IMR-90 (cell line): Measurements from ENCODE around the gene GRAMD2B. TPM values are rescaled to one million over a fixed set of nuclear protein-coding genes. Genes with fewer than 3 reads are reported as not detected.
A peak's percentile ranks its signal among the peaks of the same experiment; 100 is the strongest.

Source experiments
- ATAC-seq: fragments of 200-7000 bp; cut with Tn5 transposase; 2 replicates; pipeline ENCODE4 v1.9.1; 2020; ENCODE audit warnings: low read depth, mild to moderate bottlenecking, moderate library complexity
- BruUV-seq: library from RNA; stranded (reverse); fragments of 400-500 nt; replicated peaks from 2 replicates; lab custom pipeline; 2021; lab: Mats Ljungman, UMichigan
- CTCF ChIA-PET: fragments of 300-600 bp; formaldehyde crosslinking; extraction: SDS; loops from one replicate; lab custom pipeline; 2021; ENCODE audit warnings: antibody characterized with exemption; lab: Yijun Ruan, JAX
- POLR2A ChIA-PET: fragments of 300-600 bp; sonication (Branson Sonifier 250); formaldehyde crosslinking; loops from one replicate; lab custom pipeline; 2022; ENCODE audit warnings: antibody characterized with exemption; ENCODE audit not compliant: unreplicated experiment; lab: Charles Lee
- DNase-seq: peaks from one replicate; pipeline ENCODE4 v3.0.0; 2013
- H2AFZ ChIP-seq: replicated peaks from 2 replicates; pipeline ENCODE3; 2013; ENCODE audit warnings: low read length, mild to moderate bottlenecking; ENCODE audit not compliant: poor library complexity
- H2AK5ac ChIP-seq: 2 replicates; pipeline ENCODE4 v1.6.1; 2013; ENCODE audit warnings: low read depth, low read length, inconsistent platforms
- H2AK9ac ChIP-seq: replicated peaks from 2 replicates; pipeline ENCODE3; 2013; ENCODE audit warnings: mild to moderate bottlenecking, low read depth, low read length, moderate library complexity; ENCODE audit not compliant: poor library complexity
- H2BK120ac ChIP-seq: 2 replicates; pipeline ENCODE4 v1.6.1; 2013; ENCODE audit warnings: low read depth, low read length, inconsistent platforms
- H2BK15ac ChIP-seq: 3 replicates; pipeline ENCODE4 v1.6.1; 2013; ENCODE audit warnings: low read depth, low read length, inconsistent platforms
- H2BK20ac ChIP-seq: 2 replicates; pipeline ENCODE4 v1.6.1; 2013; ENCODE audit warnings: low read depth, mild to moderate bottlenecking, inconsistent platforms, low read length, moderate library complexity
- H2BK5ac ChIP-seq: 2 replicates; pipeline ENCODE4 v1.6.1; 2013; ENCODE audit warnings: mild to moderate bottlenecking, low read depth, low read length, inconsistent platforms; ENCODE audit not compliant: poor library complexity, severe bottlenecking
- H3K14ac ChIP-seq: replicated peaks from 2 replicates; pipeline ENCODE4 v1.6.1; 2013; ENCODE audit warnings: low read depth, low read length, inconsistent platforms
- H3K18ac ChIP-seq: 2 replicates; pipeline ENCODE4 v1.6.1; 2013; ENCODE audit warnings: low read depth, low read length, control low read depth
- H3K23ac ChIP-seq: 2 replicates; pipeline ENCODE4 v1.6.1; 2013; ENCODE audit warnings: low read depth, low read length, inconsistent platforms
- H3K27ac ChIP-seq: 2 replicates; pipeline ENCODE4 v1.5.1; 2013; ENCODE audit warnings: mild to moderate bottlenecking, control low read depth, low read length; ENCODE audit not compliant: insufficient read depth
- H3K27me3 ChIP-seq: 2 replicates; pipeline ENCODE4 v1.6.1; 2013; ENCODE audit warnings: low read length; ENCODE audit not compliant: control insufficient read depth, insufficient read depth
- H3K36me3 ChIP-seq: 2 replicates; pipeline ENCODE4 v1.6.1; 2013; ENCODE audit warnings: low read length, mixed read lengths; ENCODE audit not compliant: control insufficient read depth, insufficient read depth
- H3K4ac ChIP-seq: 2 replicates; pipeline ENCODE4 v1.6.1; 2013; ENCODE audit warnings: low read depth, low read length, inconsistent platforms
- H3K4me1 ChIP-seq: 2 replicates; pipeline ENCODE4 v1.6.1; 2013; ENCODE audit warnings: low read length, mixed read lengths; ENCODE audit not compliant: control insufficient read depth, insufficient read depth
- H3K4me2 ChIP-seq: 2 replicates; pipeline ENCODE4 v1.6.1; 2013; ENCODE audit warnings: low read depth, mild to moderate bottlenecking, control low read depth, low read length, moderate library complexity
- H3K4me3 ChIP-seq: 2 replicates; pipeline ENCODE4 v1.5.1; 2013; ENCODE audit warnings: low read depth, mild to moderate bottlenecking, control low read depth, low read length, moderate library complexity; ENCODE audit not compliant: insufficient read depth
- H3K56ac ChIP-seq: 2 replicates; pipeline ENCODE4 v1.6.1; 2013; ENCODE audit warnings: low read length, inconsistent platforms; ENCODE audit not compliant: insufficient read depth; ENCODE audit errors: extremely low read depth
- H3K79me1 ChIP-seq, 2 experiments: 2 replicates each; pipeline ENCODE4 v1.6.1; 2013; ENCODE audit warnings: low read length in 2 of 2, inconsistent platforms in 1 of 2, low read depth in 1 of 2
- H3K9ac ChIP-seq: 2 replicates; pipeline ENCODE4 v1.6.1; 2013; ENCODE audit warnings: low read depth, low read length, control low read depth
- H3K9me1 ChIP-seq: 2 replicates; pipeline ENCODE4 v1.6.1; 2013; ENCODE audit warnings: low read length, inconsistent platforms; ENCODE audit not compliant: insufficient read depth
- H3K9me3 ChIP-seq: 2 replicates; pipeline ENCODE4 v1.6.1; 2013; ENCODE audit warnings: low read length; ENCODE audit not compliant: control insufficient read depth, insufficient read depth
- H4K20me1 ChIP-seq: 2 replicates; pipeline ENCODE4 v1.6.1; 2013; ENCODE audit warnings: low read length, inconsistent platforms; ENCODE audit not compliant: insufficient read depth
- H4K5ac ChIP-seq: 2 replicates; pipeline ENCODE4 v1.6.1; 2013; ENCODE audit warnings: mild to moderate bottlenecking, low read depth, low read length, control low read depth
- H4K8ac ChIP-seq, 2 experiments: 2 replicates each; pipeline ENCODE4 v1.6.1; 2013; ENCODE audit warnings: low read depth in 2 of 2, low read length in 2 of 2, control low read depth in 1 of 2, inconsistent platforms in 1 of 2
- H4K91ac ChIP-seq: 2 replicates; pipeline ENCODE4 v1.6.1; 2013; ENCODE audit warnings: low read depth, low read length, inconsistent platforms; ENCODE audit not compliant: insufficient read depth
- BHLHE40 ChIP-seq: fragments of 150-350 bp; IDR thresholded peaks from 2 replicates; pipeline ENCODE4 v1.6.1; 2016; ENCODE audit warnings: mild to moderate bottlenecking, low read depth, low read length
- CHD1 ChIP-seq: IDR thresholded peaks from 2 replicates; pipeline ENCODE4 v1.6.1; 2012; ENCODE audit warnings: low read depth, low read length, improper control_type of control experiment
- MAFK ChIP-seq: IDR thresholded peaks from 2 replicates; pipeline ENCODE4 v1.6.1; 2012; ENCODE audit warnings: low read depth, low read length, improper control_type of control experiment
- SMC3 ChIP-seq: fragments of 150-350 bp; IDR thresholded peaks from 2 replicates; pipeline ENCODE4 v1.6.1; 2016; ENCODE audit warnings: low read depth, mild to moderate bottlenecking, antibody characterized with exemption, low read length, moderate library complexity
- WGBS, 2 experiments: methylation state at CpG; one replicate each; pipeline versions ENCODE4 v1.1.5 to v1.1.7; 2013; ENCODE audit warnings: missing lambda C conversion rate in 2 of 2; ENCODE audit not compliant: insufficient read length in 1 of 2; ENCODE audit errors: extremely low coverage in 2 of 2; 5-methylcytosine and 5-hydroxymethylcytosine counted together
- dilution Hi-C: fragments of 300-500 bp; cut with HindIII; formaldehyde crosslinking; loops from one replicate; pipeline ENCODE4 v1.14.3; 2018; ENCODE audit warnings: low sequenced_read_pairs; ENCODE audit not compliant: unreplicated experiment
- in situ Hi-C: fragments of 300-500 bp; cut with MboI; formaldehyde crosslinking; loops from 3 replicates; pipeline ENCODE4 v1.14.3; 2019; ENCODE audit warnings: low sequenced_read_pairs, inconsistent platforms, mixed read lengths
- intact Hi-C: fragments of 100-400 bp; cut with micrococcal nuclease; formaldehyde crosslinking; loops from 2 replicates; pipeline ENCODE4 v1.10.0; 2022
- polyA plus RNA-seq, 3 experiments: library from polyadenylated mRNA; depleted of rRNA; stranded (reverse); fragments of >200 nt; gene quantifications; 2 replicates each; pipeline ENCODE4 v1.2.3, GENCODE V29; 2012; ENCODE audit warnings: low replicate concordance in 1 of 3
- total RNA-seq: library from RNA; depleted of rRNA; stranded (reverse); fragments of >200 nt; gene quantifications from 2 replicates; pipeline ENCODE4 v1.2.3, GENCODE V29; 2012
- TF ChIP-seq, protein P1 (sequence below): fragments of 150-350 bp; IDR thresholded peaks from 2 replicates; pipeline ENCODE4 v1.6.1; 2017; ENCODE audit warnings: mild to moderate bottlenecking, antibody characterized with exemption, low read length, low read depth

GRAMD2B gene
- total and polyA plus RNA-seq, 2 of the 4 experiments (the other 2 are of a cell fraction) = 13.9 to 20.3 TPM

DNA sequence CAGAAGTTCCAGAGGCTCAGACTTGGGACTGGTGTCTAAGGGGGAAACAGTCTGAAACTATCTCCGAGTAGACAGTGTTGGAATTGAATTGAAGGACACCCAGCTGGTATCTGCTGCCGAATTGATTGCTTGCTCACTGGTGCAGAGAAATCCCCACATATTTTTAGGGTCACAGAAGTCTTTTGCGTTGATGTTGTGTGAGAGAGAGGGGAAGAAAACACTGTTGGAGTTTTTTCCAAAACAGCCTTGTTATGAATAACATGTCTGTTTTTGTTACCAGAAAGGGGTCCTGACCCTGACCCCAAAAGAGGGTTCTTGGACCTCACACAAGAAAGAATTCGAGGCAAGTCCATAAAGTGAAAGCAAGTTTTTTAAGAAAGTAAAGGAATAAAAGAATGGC is 90.5 kb downstream of the GRAMD2B start:
- CTCF ChIA-PET = interaction anchor here (0.6 kb wide), 1 partner anchor 39 kb away, joined by 3 read pairs; no protein-coding TSS in a partner anchor
- peak overlapping the region; percentile 72; the same call in 1 of the 2 replicates for H3K18ac ChIP-seq
- peak overlapping the region; percentile 49 for H3K9ac ChIP-seq
- H2BK20ac ChIP-seq = peak overlapping the region; percentile 61
- no peaks in the 10 kb centered on the region for H4K20me1 ChIP-seq
- ATAC-seq (peak; percentile 13; the same call in 1 of the 2 replicates), DNase-seq (peak; percentile 17)
- TF ChIP-seq MAFK (no peak), BHLHE40 (no peak), CHD1 (no peak), SMC3 (no peak)
- TF ChIP-seq, protein P1, sequence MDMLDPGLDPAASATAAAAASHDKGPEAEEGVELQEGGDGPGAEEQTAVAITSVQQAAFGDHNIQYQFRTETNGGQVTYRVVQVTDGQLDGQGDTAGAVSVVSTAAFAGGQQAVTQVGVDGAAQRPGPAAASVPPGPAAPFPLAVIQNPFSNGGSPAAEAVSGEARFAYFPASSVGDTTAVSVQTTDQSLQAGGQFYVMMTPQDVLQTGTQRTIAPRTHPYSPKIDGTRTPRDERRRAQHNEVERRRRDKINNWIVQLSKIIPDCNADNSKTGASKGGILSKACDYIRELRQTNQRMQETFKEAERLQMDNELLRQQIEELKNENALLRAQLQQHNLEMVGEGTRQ = no peak
- peak overlapping the region; percentile 63 for H3K14ac ChIP-seq
- no peaks in the 10 kb centered on the region for H3K27me3 ChIP-seq
- H3K23ac ChIP-seq = peak overlapping the region; percentile 5; the same call in 1 of the 2 replicates
- peak overlapping the region; percentile 78 for H4K5ac ChIP-seq
- H2AFZ ChIP-seq = peak overlapping the region; percentile 65
- H2BK120ac ChIP-seq = peak overlapping the region; percentile 74
- POLR2A ChIA-PET = no interaction called here
- intact Hi-C loops = no loop called here
- dilution Hi-C loops = no loop called here
- H3K4me2 ChIP-seq = peak overlapping the region; percentile 93; the same call in 1 of the 2 replicates
- H2BK5ac ChIP-seq = peak overlapping the region; percentile 63
- peak overlapping the region; percentile 6; the same call in 1 of the 2 replicates for H4K91ac ChIP-seq
- no peak overlapping the region for H3K56ac ChIP-seq
- no TSS peak for BruUV-seq
- H4K8ac ChIP-seq = peak overlapping the region in 1 of 2 experiments; percentile 40; a peak in 2 of 4 replicates
- H3K79me1 ChIP-seq = no peaks in the 10 kb centered on the region
- 40% methylated on average over 1 of the region's 4 CpGs; no CpG with 5 or more reads in 1 of the 2 experiments for WGBS, 2 experiments
- no peaks in the 10 kb centered on the region for H3K9me3 ChIP-seq
- in situ Hi-C loops = no loop called here
- peaks cover 9% of the 10 kb centered on the region; the same call in 1 of the 2 replicates for H3K4me1 ChIP-seq
- 0 out of 3 replicates have a peak overlapping the region, but pooled peaks have one; percentile 83 for H2BK15ac ChIP-seq
- H3K36me3 ChIP-seq = no peaks in the 10 kb centered on the region
- 0 out of 2 replicates have a peak, but pooled peaks cover 5% of the 10 kb centered on the region for H3K9me1 ChIP-seq
- no peak overlapping the region for H2AK5ac ChIP-seq
- peak overlapping the region; percentile 57; the same call in 1 of the 2 replicates for H3K4ac ChIP-seq
- H3K27ac ChIP-seq = peak overlapping the region; percentile 30; the same call in 1 of the 2 replicates
- no peak overlapping the region for H2AK9ac ChIP-seq
- peak overlapping the region; percentile 27; the same call in 1 of the 2 replicates for H3K4me3 ChIP-seq
